Endothelial cell (in vitro differentiated cells): ENCODE measurements around the gene GBF1. TPM values are rescaled to one million over a fixed set of nuclear protein-coding genes. Genes with fewer than 3 reads are reported as not detected.

ENCODE experiments used
- DNase-seq: peaks from one replicate; pipeline ENCODE4 v3.0.0; 2021; ENCODE audit warnings: low spot score
- H3K27ac Mint-ChIP-seq: one replicate; pipeline ENCODE4 v1.8.0; 2021; ENCODE audit warnings: mixed read lengths, inconsistent platforms; ENCODE audit not compliant: unreplicated experiment
- H3K27me3 Mint-ChIP-seq: one replicate; pipeline ENCODE4 v1.8.0; 2021; ENCODE audit warnings: mild to moderate bottlenecking, moderate library complexity, mixed read lengths, inconsistent platforms; ENCODE audit not compliant: unreplicated experiment
- H3K36me3 Mint-ChIP-seq: one replicate; pipeline ENCODE4 v1.8.0; 2021; ENCODE audit warnings: mild to moderate bottlenecking, low read depth, mixed read lengths, inconsistent platforms; ENCODE audit not compliant: unreplicated experiment
- H3K4me1 Mint-ChIP-seq: one replicate; pipeline ENCODE4 v1.8.0; 2021; ENCODE audit warnings: mild to moderate bottlenecking, mixed read lengths, inconsistent platforms; ENCODE audit not compliant: unreplicated experiment
- H3K4me3 Mint-ChIP-seq: one replicate; pipeline ENCODE4 v1.8.0; 2021; ENCODE audit warnings: mild to moderate bottlenecking, mixed read lengths, inconsistent platforms; ENCODE audit not compliant: unreplicated experiment
- H3K9me3 Mint-ChIP-seq: one replicate; pipeline ENCODE4 v1.8.0; 2021; ENCODE audit warnings: mixed read lengths, inconsistent platforms; ENCODE audit not compliant: unreplicated experiment
- CTCF ChIP-seq: fragments of 200-600 bp; sonication (generic); IDR thresholded peaks from one replicate; pipeline ENCODE4 v1.5.0; 2021; ENCODE audit warnings: antibody characterized with exemption; ENCODE audit not compliant: unreplicated experiment
- total RNA-seq: library from RNA; stranded (reverse); fragmentation: NEBNext Ultra II Directional; extraction: Animal tissue kit (Norgen Biotek cat#: 25700); gene quantifications from one replicate; pipeline ENCODE4 v1.2.1, GENCODE V29; 2021; ENCODE audit not compliant: unreplicated experiment

GBF1 gene
- total RNA-seq, 1 donor from 2014 or later: 45.1 TPM

DNA sequence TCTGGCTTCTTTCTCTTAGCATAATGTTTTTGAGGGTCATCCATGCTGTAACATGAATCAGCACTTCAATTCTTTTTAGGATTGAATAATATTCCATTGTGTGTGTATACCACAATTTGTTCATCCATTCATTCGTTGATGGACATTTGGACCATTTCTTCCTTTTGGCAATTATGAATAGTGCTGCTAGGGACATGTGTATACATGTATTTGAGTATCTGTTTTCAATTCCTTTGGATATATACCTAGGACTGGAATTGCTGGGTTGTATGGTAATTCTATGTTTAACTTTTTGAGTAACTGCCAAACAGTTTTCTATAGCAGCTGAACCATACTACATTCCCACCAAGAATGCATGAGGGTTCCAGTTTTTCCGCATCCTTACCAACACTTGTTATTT is 39.2 kb downstream of the GBF1 start:
- Mint-ChIP-seq H3K4me3 (no peak overlapping the region), H3K9me3 (no peaks in the 10 kb centered on the region), H3K27me3 (peaks cover 1% of the 10 kb centered on the region), H3K27ac (no peak overlapping the region), H3K4me1 (peaks cover 50% of the 10 kb centered on the region), H3K36me3 (no peaks in the 10 kb centered on the region)
- TF ChIP-seq CTCF: no peak
- DNase-seq: no peak

- Mint-ChIP-seq H3K27me3 (no peaks in the 10 kb centered on the region), H3K4me3 (no peak overlapping the region), H3K9me3 (no peaks in the 10 kb centered on the region), H3K36me3 (no peaks in the 10 kb centered on the region), H3K27ac (no peak overlapping the region), H3K4me1 (peaks cover 44% of the 10 kb centered on the region)
- no peak for TF ChIP-seq CTCF
- DNase-seq: no peak
Observed at GRCh38 chr10:102285133-102285532, 39.8 kb downstream of the GBF1 start.

DNA sequence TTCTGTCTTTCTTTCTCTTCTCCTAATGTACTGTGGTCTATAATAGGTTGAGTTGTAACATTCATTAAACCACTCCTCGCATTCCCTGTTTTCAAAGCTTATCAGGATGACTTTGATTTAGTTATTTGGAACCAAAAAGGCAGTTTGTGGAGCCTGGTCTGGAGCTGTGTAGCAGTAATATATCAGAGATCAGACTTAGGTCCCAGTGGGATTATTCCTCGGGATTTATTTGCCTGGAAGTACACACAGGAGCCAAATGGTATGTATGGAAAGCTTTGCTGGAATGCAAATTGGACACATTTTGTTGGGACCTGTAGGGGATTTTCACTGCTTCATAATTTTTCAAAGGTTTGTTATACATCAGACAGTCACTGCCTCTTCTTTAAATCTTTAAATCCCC is 40.9 kb downstream of the GBF1 start:
- TF ChIP-seq CTCF: no peak
- Mint-ChIP-seq H3K4me1 (peaks cover 38% of the 10 kb centered on the region), H3K36me3 (no peaks in the 10 kb centered on the region), H3K27ac (no peak overlapping the region), H3K9me3 (no peaks in the 10 kb centered on the region), H3K4me3 (no peak overlapping the region), H3K27me3 (no peaks in the 10 kb centered on the region)
- no peak for DNase-seq

DNA sequence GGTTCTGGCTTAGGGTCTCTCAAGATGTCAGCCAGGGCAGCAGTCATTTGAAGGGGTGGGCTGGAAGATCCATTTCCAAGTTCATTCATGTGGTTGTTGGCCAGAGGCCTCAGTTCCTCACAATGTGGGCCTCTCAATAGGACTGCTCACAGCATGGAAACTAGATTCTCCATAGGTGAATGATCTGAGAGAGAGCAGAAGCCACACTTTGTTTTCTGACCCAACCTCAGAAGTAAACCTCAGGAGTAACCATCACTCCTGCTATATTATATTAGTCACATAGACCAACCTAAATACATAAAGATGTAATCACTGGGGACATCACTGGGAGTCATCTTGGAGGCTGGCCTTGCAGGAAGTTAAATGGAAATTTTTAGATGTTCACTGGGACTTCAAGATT is 42.2 kb downstream of the GBF1 start:
- no peaks in the 10 kb centered on the region for H3K9me3 Mint-ChIP-seq
- DNase-seq: no peak
- TF ChIP-seq CTCF: no peak
- peaks cover 2% of the 10 kb centered on the region for H3K27me3 Mint-ChIP-seq
- H3K27ac Mint-ChIP-seq: no peak overlapping the region
- H3K4me1 Mint-ChIP-seq: peaks cover 34% of the 10 kb centered on the region
- H3K4me3 Mint-ChIP-seq: no peak overlapping the region
- no peaks in the 10 kb centered on the region for H3K36me3 Mint-ChIP-seq

GRCh38 chr10:102287991-102288390 is 42.7 kb downstream of the GBF1 start:
- no peak for TF ChIP-seq CTCF
- Mint-ChIP-seq H3K36me3 (no peaks in the 10 kb centered on the region), H3K4me3 (no peak overlapping the region), H3K27ac (no peak overlapping the region), H3K27me3 (peaks cover 2% of the 10 kb centered on the region), H3K4me1 (peaks cover 29% of the 10 kb centered on the region), H3K9me3 (no peaks in the 10 kb centered on the region)
- DNase-seq: no peak
